GM23338 (cell line): ENCODE results near the gene AQP9. TPM values are rescaled to one million over a fixed set of nuclear protein-coding genes. Genes with fewer than 3 reads are reported as not detected.
A peak's percentile ranks its signal among the peaks of the same experiment; 100 is the strongest.

Experiments
- ATAC-seq: fragments of 200-7000 bp; cut with Tn5 transposase; 3 replicates; pipeline ENCODE4 v1.9.1; 2020
- DNase-seq: peaks from one replicate; pipeline ENCODE4 v3.0.0-alpha.2; 2015; ENCODE audit warnings: low spot score
- H2AFZ ChIP-seq: fragments of 200-600 bp; sonication (generic); 2 replicates; pipeline ENCODE4 v1.8.0; 2016; ENCODE audit warnings: antibody characterized with exemption, mild to moderate bottlenecking, moderate library complexity
- H3F3A ChIP-seq: fragments of 200-600 bp; sonication (generic); replicated peaks from 2 replicates; pipeline ENCODE4 v1.8.0; 2017; ENCODE audit warnings: antibody characterized with exemption, mixed run types, low read depth
- H3K27ac ChIP-seq: fragments of 200-600 bp; sonication (generic); 2 replicates; pipeline ENCODE4 v1.6.1; 2016; ENCODE audit warnings: low read depth
- H3K27me3 ChIP-seq: fragments of 200-600 bp; sonication (generic); 2 replicates; pipeline ENCODE4 v1.8.0; 2016; ENCODE audit warnings: mild to moderate bottlenecking, mixed run types, moderate library complexity; ENCODE audit not compliant: insufficient read depth
- H3K36me3 ChIP-seq: fragments of 200-600 bp; sonication (generic); 2 replicates; pipeline ENCODE4 v1.8.0; 2016; ENCODE audit warnings: mild to moderate bottlenecking; ENCODE audit not compliant: insufficient read depth
- H3K4me1 ChIP-seq: fragments of 200-600 bp; sonication (generic); 2 replicates; pipeline ENCODE4 v1.8.0; 2016; ENCODE audit warnings: mild to moderate bottlenecking, moderate library complexity; ENCODE audit not compliant: insufficient read depth
- H3K4me2 ChIP-seq: fragments of 200-600 bp; sonication (generic); 2 replicates; pipeline ENCODE4 v1.7.1; 2017; ENCODE audit warnings: mixed run types
- H3K4me3 ChIP-seq: fragments of 200-600 bp; sonication (generic); 2 replicates; pipeline ENCODE4 v1.6.1; 2016; ENCODE audit warnings: mixed run types
- H3K79me2 ChIP-seq: fragments of 200-600 bp; sonication (generic); replicated peaks from 2 replicates; pipeline ENCODE4 v1.8.0; 2017; ENCODE audit warnings: mild to moderate bottlenecking; ENCODE audit not compliant: insufficient read depth
- H3K9me2 ChIP-seq: fragments of 200-600 bp; sonication (generic); 2 replicates; pipeline ENCODE4 v1.8.0; 2017; ENCODE audit not compliant: insufficient read depth
- H4K20me1 ChIP-seq: fragments of 200-600 bp; sonication (generic); replicated peaks from 2 replicates; pipeline ENCODE4 v1.8.0; 2017; ENCODE audit warnings: mild to moderate bottlenecking; ENCODE audit not compliant: insufficient read depth
- H3K27ac Mint-ChIP-seq: 2 replicates; pipeline ENCODE4 v1.8.0; 2020; ENCODE audit warnings: inconsistent platforms, mild to moderate bottlenecking, moderate library complexity, mixed read lengths
- H3K27me3 Mint-ChIP-seq: 3 replicates; pipeline ENCODE4 v1.8.0; 2022; ENCODE audit warnings: low read depth, mild to moderate bottlenecking, moderate library complexity, mixed read lengths, inconsistent platforms; ENCODE audit not compliant: insufficient read depth, poor library complexity
- H3K36me3 Mint-ChIP-seq: 3 replicates; pipeline ENCODE4 v1.8.0; 2021; ENCODE audit warnings: low read depth, mild to moderate bottlenecking, inconsistent platforms, moderate library complexity, mixed read lengths
- H3K4me1 Mint-ChIP-seq: 3 replicates; pipeline ENCODE4 v1.8.0; 2020; ENCODE audit warnings: mild to moderate bottlenecking, inconsistent platforms, mixed read lengths
- H3K4me3 Mint-ChIP-seq: 3 replicates; pipeline ENCODE4 v1.8.0; 2021; ENCODE audit warnings: moderate library complexity, mild to moderate bottlenecking, inconsistent platforms, mixed read lengths
- H3K9me3 Mint-ChIP-seq: 3 replicates; pipeline ENCODE4 v1.8.0; 2020; ENCODE audit warnings: moderate library complexity, mild to moderate bottlenecking, inconsistent platforms, mixed read lengths
- CREB1 ChIP-seq: fragments of 250-450 bp; sonication (Bioruptor Pico); IDR thresholded peaks from 2 replicates; pipeline ENCODE4 v1.5.0; 2020; ENCODE audit warnings: low read depth, mild to moderate bottlenecking, moderate library complexity
- CTCF ChIP-seq, 2 experiments: fragments of 200-600 bp in 1 of 2; sonication (generic) in 1 of 2; conservative IDR thresholded peaks; 2 replicates each; pipeline versions ENCODE4 v1.5.1 to v1.6.1; 2016 to 2017; ENCODE audit warnings: antibody characterized with exemption in 2 of 2, low read depth in 2 of 2, mild to moderate bottlenecking in 2 of 2, moderate library complexity in 1 of 2
- EZH2 ChIP-seq: fragments of 200-600 bp; sonication (generic); IDR thresholded peaks from one replicate; pipeline ENCODE4 v1.8.0; 2017; ENCODE audit warnings: antibody characterized with exemption, mild to moderate bottlenecking, low read depth; ENCODE audit not compliant: unreplicated experiment
- EZH2phosphoT487 ChIP-seq: fragments of 200-600 bp; sonication (generic); IDR thresholded peaks from one replicate; pipeline ENCODE4 v1.8.1; 2018; ENCODE audit warnings: antibody characterized with exemption; ENCODE audit not compliant: unreplicated experiment
- JUNB ChIP-seq: IDR thresholded peaks from one replicate; pipeline ENCODE4 v1.6.1; 2016; ENCODE audit warnings: antibody characterized with exemption; ENCODE audit not compliant: unreplicated experiment
- NANOG ChIP-seq: IDR thresholded peaks from 2 replicates; pipeline ENCODE4 v1.6.1; 2016; ENCODE audit warnings: antibody characterized with exemption, borderline replicate concordance
- POLR2AphosphoS5 ChIP-seq: IDR thresholded peaks from 2 replicates; pipeline ENCODE4 v1.6.1; 2016; ENCODE audit warnings: antibody characterized with exemption, low read depth
- STAT1 ChIP-seq: IDR thresholded peaks from one replicate; pipeline ENCODE4 v1.6.1; 2016; ENCODE audit warnings: antibody characterized with exemption; ENCODE audit not compliant: unreplicated experiment
- ZNF114 ChIP-seq: fragments of 250-450 bp; sonication (Bioruptor Pico); IDR thresholded peaks from 2 replicates; pipeline ENCODE4 v1.5.0; 2020; ENCODE audit warnings: mild to moderate bottlenecking, moderate library complexity
- ZNF331 ChIP-seq: fragments of 250-450 bp; sonication (Bioruptor Pico); IDR thresholded peaks from 2 replicates; pipeline ENCODE4 v1.5.0; 2020; ENCODE audit warnings: low read depth, mild to moderate bottlenecking, moderate library complexity
- ZNF462 ChIP-seq: fragments of 250-450 bp; sonication (Bioruptor Pico); IDR thresholded peaks from 2 replicates; pipeline ENCODE4 v1.5.0; 2020; ENCODE audit warnings: mild to moderate bottlenecking, moderate library complexity
- polyA plus RNA-seq: library from polyadenylated mRNA; unstranded; fragments of >200 nt; fragmentation: Nextera tagmentation; extraction: Ambion mirVana; gene quantifications from 2 replicates; pipeline ENCODE4 v1.2.1, GENCODE V29; 2016
- total RNA-seq: library from RNA; depleted of rRNA; stranded (reverse); fragments of >200 nt; shearing (Covaris generic); gene quantifications from 2 replicates; pipeline ENCODE4 v1.2.3, GENCODE V29; 2014
- TF ChIP-seq, protein P1 (sequence below): IDR thresholded peaks from 2 replicates; pipeline ENCODE4 v1.6.1; 2016; ENCODE audit warnings: antibody characterized with exemption
- TF ChIP-seq, protein P2 (sequence below): IDR thresholded peaks from one replicate; pipeline ENCODE4 v1.6.1; 2018; ENCODE audit warnings: antibody characterized with exemption; ENCODE audit not compliant: unreplicated experiment

The AQP9 gene
- total and polyA plus RNA-seq, 2 experiments from 2014 or later: not detected

DNA sequence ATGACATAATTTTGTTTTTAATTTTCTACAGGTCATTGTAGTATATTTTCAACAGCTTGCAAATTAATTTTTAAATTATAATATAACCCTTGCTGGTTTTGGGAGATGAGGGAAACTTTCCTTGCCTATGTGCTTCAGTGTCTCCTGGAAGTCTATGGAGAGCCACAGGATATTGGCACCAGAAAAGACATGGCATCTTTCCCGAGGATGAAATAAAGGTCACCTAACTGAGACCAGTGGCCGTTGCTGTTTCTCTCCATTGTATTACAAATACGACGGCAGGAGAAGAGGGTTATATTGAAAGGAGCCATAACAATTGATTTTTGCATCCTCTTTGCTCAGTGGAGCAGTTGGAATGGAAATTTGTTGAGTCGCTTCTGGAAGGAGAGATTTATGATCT, 19.9 kb upstream of the AQP9 start:
- Histone ChIP-seq H3K27me3 (no peaks in the 10 kb centered on the region), H3K4me1 (peaks cover 13% of the 10 kb centered on the region; the same call in 1 of the 2 replicates), H3K27ac (no peak overlapping the region), H3K4me2 (0 out of 2 replicates have a peak overlapping the region, but pooled peaks have one; percentile 0), H3K9me2 (no peaks in the 10 kb centered on the region; the same call in 1 of the 2 replicates), H3K36me3 (no peaks in the 10 kb centered on the region), H4K20me1 (no peaks in the 10 kb centered on the region), H2AFZ (no peak overlapping the region), H3K79me2 (no peaks in the 10 kb centered on the region), H3F3A (no peaks in the 10 kb centered on the region), H3K4me3 (no peak overlapping the region)
- ATAC-seq (no peak), DNase-seq (no peak)
- H3K9me3 Mint-ChIP-seq: no peaks in the 10 kb centered on the region
- H3K27ac Mint-ChIP-seq: no peak overlapping the region
- H3K4me3 Mint-ChIP-seq: no peak overlapping the region
- TF ChIP-seq ZNF462 (CRISPR knock-in tag): no peak
- no peak for TF ChIP-seq ZNF331 (CRISPR knock-in tag)
- TF ChIP-seq STAT1: no peak
- TF ChIP-seq, protein P1, sequence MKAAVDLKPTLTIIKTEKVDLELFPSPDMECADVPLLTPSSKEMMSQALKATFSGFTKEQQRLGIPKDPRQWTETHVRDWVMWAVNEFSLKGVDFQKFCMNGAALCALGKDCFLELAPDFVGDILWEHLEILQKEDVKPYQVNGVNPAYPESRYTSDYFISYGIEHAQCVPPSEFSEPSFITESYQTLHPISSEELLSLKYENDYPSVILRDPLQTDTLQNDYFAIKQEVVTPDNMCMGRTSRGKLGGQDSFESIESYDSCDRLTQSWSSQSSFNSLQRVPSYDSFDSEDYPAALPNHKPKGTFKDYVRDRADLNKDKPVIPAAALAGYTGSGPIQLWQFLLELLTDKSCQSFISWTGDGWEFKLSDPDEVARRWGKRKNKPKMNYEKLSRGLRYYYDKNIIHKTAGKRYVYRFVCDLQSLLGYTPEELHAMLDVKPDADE: no peak
- TF ChIP-seq NANOG: no peak
- TF ChIP-seq EZH2: no peak
- TF ChIP-seq CTCF (conservative IDR thresholded peaks at IDR 0.05; ENCODE audit: low read depth in 2 of 2): no peak
- TF ChIP-seq ZNF114 (CRISPR knock-in tag): no peak
- no peak for TF ChIP-seq CREB1 (CRISPR knock-in tag)
- no peak for TF ChIP-seq POLR2AphosphoS5
- no peak for TF ChIP-seq EZH2phosphoT487
- TF ChIP-seq, protein P2, sequence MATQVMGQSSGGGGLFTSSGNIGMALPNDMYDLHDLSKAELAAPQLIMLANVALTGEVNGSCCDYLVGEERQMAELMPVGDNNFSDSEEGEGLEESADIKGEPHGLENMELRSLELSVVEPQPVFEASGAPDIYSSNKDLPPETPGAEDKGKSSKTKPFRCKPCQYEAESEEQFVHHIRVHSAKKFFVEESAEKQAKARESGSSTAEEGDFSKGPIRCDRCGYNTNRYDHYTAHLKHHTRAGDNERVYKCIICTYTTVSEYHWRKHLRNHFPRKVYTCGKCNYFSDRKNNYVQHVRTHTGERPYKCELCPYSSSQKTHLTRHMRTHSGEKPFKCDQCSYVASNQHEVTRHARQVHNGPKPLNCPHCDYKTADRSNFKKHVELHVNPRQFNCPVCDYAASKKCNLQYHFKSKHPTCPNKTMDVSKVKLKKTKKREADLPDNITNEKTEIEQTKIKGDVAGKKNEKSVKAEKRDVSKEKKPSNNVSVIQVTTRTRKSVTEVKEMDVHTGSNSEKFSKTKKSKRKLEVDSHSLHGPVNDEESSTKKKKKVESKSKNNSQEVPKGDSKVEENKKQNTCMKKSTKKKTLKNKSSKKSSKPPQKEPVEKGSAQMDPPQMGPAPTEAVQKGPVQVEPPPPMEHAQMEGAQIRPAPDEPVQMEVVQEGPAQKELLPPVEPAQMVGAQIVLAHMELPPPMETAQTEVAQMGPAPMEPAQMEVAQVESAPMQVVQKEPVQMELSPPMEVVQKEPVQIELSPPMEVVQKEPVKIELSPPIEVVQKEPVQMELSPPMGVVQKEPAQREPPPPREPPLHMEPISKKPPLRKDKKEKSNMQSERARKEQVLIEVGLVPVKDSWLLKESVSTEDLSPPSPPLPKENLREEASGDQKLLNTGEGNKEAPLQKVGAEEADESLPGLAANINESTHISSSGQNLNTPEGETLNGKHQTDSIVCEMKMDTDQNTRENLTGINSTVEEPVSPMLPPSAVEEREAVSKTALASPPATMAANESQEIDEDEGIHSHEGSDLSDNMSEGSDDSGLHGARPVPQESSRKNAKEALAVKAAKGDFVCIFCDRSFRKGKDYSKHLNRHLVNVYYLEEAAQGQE: no peak
- TF ChIP-seq JUNB: no peak
- peaks cover 3% of the 10 kb centered on the region for H3K27me3 Mint-ChIP-seq
- no peaks in the 10 kb centered on the region for H3K36me3 Mint-ChIP-seq
- H3K4me1 Mint-ChIP-seq: peaks cover 9% of the 10 kb centered on the region; the same call in 2 of the 3 replicates
